SK-MEL-5 (cell line): ENCODE data around the gene QDPR. TPM values are rescaled to one million over a fixed set of nuclear protein-coding genes. Genes with fewer than 3 reads are reported as not detected.

Experiments
- DNase-seq: peaks from one replicate; pipeline ENCODE4 v3.0.0-alpha.2; 2016; ENCODE audit warnings: low read depth, low spot score
- in situ Hi-C: cut with HindIII; loops from 2 replicates; pipeline ENCODE4 v1.10.0; 2016; ENCODE audit warnings: low sequenced_read_pairs, high pct_unique_total_duplicates, low pct_unique_long_range_greater_than_20kb
- total RNA-seq: library from RNA; depleted of rRNA; stranded (reverse); fragments of >200 nt; shearing (Covaris generic); gene quantifications from 2 replicates; pipeline ENCODE4 v1.2.3, GENCODE V29; 2014

Gene QDPR
- total RNA-seq, 1 experiment from 2014 or later, result 37.9 TPM

DNA sequence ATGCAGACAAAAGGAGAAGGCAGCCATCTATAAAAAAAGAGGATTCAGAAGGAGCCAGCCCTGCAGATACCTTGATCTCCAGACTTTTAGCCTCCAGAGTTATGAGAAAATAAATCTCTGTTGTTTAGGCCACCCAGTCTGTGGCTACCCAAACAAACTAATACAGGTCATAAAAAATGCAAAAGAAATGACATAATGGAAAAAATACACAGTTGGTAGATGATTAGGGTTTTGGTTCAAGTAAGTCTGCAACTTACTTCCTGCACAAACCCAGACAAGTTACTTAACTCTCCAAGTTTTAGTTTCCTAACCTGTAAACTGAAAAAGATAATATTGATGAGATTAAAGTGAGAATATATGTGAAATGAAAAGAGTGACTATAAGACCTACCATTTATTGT lies 11.3 kb downstream of the QDPR start:
- no peak for DNase-seq
- in situ Hi-C loops, result no loop called here

DNA sequence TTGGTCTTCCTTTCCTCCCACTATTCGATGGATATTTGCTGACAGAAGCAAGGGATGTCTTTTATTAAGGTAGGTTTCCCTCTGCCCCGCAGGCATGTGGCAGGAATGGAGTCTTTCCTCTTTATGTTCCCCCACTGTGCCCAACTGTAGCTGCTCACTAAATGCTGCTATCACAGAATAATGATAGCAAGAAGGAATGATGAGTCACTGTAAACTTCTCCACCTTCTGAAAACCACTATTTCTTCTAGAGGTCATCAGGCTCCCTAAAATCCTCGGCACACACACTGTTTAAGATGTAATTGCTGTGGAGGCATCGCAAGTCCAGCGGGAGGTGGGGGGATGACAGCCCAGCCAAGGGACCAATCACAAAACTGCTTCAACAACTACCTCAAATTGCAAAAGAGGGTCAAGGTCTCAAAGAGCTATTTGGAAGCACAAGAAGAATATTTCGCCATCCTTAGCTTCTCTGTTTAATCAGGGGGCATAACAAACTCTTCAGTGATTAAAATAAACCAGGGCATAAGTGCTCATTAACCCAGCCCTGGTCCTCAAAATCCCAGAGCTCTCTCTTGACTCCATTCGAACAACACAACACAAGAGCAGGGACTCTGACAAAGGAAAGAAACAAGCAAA lies 13.9 kb downstream of the QDPR start:
- no peak for DNase-seq
- in situ Hi-C loops, result no loop called here

DNA sequence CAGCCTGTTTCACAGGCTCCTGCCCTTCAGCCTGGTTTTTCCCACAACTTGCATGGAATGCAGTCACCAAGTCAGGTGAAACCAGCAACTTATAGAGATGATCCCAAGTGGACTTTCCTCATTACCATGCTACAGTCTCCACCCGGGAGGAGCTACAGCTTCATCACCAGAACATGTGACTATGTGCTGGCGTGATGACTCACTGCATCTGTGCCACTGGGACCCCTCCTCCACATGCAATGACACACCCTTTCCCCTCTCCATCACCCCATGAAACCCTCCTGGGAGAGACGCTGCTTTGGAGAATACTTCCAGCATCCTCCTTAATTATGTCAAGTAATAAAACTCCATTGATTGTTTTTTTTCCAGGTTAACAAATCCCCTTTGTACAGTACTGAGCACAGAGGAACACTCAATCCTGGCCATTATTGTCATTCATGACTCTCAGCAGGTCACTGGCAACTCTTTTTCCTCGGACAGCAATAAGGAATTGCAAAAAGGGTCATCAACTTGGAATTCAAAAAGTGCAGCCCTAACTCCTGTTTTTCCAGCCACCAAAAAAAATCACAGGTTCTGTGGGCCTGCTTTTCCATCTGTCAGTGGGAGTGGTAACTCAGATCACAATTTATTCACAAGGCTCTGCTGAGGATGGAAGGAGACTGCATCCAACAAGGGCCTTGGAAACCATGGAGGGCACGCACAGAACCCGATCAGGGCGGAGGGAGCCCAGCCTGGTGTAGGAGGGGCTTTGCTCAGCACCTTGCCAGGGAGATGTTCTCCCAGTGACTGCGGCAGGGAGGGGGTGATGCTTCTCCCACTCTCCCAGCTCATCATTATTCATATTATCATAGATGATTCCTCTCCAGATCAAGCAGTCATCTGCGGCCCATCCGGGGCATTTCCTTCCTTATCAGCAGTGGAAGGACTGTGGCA lies 17.4 kb downstream of the QDPR start:
- in situ Hi-C loops, result no loop called here

GRCh38 chr4:17493619-17494018 lies 18.3 kb downstream of the QDPR start:
- peak; percentile 33 for DNase-seq
- in situ Hi-C loops, result no loop called here

More for the DNA sequence above, 17.4 kb downstream of the QDPR start:
- DNase-seq, result peak; percentile 94

GRCh38 chr4:17492876-17493275 lies 19.0 kb downstream of the QDPR start:
- in situ Hi-C loops, result no loop called here
- DNase-seq, result no peak

DNA sequence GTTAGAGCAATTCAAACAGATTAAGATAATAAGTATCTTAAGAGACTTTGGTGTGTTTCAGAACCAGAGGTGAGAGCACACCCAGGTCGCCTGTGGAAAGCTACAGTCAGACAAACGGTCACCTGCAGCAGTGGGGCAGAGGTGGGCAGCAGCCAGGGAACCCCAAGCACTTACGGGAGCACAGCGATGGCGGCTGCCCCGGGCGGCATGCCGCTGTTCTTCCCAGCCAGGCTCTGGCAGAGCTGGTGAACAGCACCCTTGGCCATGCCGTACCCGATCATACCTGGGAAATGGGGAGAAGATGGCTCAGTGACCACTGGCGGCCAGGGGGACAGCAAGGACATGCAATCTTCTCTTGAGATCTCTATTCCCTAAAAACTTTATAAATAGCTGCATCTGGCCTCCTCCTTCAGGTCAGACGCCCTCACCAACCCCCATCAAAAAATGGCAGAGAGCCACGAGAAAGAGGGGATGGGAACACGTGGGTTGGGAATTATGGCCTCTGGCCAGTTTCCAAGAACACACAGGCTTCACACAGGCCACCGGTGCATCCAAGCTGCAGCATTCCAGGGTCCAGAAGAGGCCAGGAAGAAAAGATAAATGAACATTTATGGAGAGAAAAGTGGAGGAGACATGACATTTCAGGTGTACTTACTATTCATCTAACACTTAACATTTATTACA lies 19.7 kb downstream of the QDPR start:
- DNase-seq, result peak; percentile 30
- in situ Hi-C loops, result no loop called here

- no peak for DNase-seq
- in situ Hi-C loops, result no loop called here
Observed at GRCh38 chr4:17491196-17491595, 20.7 kb downstream of the QDPR start.

DNA sequence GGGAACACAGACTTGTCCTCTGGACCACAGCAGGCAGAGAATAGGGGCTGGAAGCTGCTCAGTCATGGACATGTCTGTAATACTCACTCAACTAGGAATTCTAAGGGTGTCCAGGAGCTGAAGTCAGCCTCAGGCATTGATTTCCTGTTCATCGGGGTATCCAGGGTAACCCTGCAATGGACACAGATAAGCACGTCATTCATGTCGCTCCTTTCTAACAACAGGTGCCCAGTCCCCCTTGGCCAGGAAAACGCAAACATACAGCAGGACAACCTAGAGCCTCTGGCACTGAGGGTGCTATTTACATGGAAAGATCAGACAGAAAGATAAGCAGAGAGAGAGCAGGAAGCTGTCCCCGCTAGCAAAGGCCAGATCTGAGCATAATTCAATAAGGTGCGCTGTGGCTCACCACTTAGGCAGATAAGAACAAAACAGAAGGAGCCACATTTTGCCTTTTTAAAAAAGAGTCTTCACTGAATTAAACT lies 21.3 kb downstream of the QDPR start:
- in situ Hi-C loops, result no loop called here
- DNase-seq, result peak; percentile 21

GRCh38 chr4:17489721-17490120 lies 22.2 kb downstream of the QDPR start:
- peak; percentile 42 for DNase-seq
- in situ Hi-C loops, result no loop called here

GRCh38 chr4:17489123-17489522 lies 22.8 kb downstream of the QDPR start:
- in situ Hi-C loops, result no loop called here
- DNase-seq, result peak; percentile 97

DNA sequence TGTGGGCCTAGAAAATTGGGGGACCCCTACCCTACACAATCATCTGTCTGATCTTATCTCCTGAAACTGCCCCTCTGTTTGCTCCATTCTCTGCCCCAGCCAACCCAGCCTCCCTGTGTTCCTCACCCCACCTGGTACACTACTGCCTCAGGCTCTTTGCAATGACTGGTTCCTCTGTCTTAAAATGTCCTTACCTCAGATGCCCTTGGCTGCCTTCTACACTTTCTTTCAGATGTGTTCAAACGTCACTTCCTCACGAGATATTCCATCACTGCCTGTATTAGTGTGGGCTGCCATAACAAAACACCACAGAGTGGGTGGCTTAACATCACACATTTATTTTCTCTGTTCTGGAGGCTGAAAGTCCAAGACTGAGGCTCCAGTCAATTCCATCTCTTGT lies 29.2 kb downstream of the QDPR start:
- in situ Hi-C loops, result no loop called here

DNA sequence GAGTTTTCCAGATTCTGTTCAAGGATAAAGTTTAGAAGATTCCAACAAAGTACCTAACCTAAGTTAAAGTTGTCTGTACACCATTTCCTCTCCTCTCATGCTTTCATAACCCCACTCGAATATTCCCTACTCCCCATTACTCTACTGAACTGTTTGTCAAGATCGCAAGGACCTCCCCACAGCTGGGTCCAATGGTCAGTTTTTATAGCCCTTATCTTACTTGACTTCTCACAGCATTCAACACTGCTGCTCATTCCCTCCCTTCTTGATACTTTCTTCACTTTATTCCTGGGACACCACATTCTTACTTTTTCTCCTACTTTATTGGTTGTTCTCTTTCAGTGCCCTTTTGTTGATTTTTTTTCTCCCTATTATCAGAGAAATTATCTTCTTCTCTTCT lies 30.9 kb downstream of the QDPR start:
- no peak for DNase-seq
- in situ Hi-C loops, result no loop called here

More for the DNA sequence above, 29.2 kb downstream of the QDPR start:
- peak; percentile 93 for DNase-seq

GRCh38 chr4:17480210-17480927 lies 31.5 kb downstream of the QDPR start:
- in situ Hi-C loops, result no loop called here
- DNase-seq, result no peak

DNA sequence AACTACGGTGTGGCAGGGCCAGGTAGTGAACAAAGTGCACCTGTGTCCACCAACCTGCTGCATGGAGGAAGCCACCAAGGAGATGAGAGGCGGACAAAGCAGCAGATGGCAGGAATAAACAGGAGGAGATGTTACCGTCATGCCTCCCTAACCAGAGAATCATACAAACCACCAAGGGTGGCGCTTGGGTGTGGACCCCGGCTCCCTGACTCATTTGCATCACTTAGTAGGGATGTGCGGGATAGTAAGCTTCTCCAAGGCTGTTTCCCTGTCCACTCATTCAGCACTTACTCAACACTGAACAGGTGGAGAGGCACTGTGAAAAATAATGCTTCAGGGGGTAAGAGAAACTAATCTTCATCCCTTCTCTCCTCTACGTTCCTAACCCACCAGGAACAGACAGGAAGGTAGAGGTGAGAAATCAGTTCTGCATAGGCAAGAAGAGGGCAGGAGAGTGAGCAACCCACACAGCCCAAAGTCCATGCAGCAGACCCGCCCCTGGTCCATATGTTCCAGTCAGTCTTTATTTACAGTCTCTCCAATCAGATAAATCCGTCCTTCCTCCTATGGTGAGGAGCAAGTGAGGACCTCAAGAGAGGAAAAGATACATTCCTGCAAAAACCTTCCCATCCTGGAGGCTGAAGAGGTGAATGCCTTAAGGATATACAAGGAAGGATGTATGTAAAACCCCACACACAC lies 34.0 kb downstream of the QDPR start:
- in situ Hi-C loops, result no loop called here
- no peak for DNase-seq

DNA sequence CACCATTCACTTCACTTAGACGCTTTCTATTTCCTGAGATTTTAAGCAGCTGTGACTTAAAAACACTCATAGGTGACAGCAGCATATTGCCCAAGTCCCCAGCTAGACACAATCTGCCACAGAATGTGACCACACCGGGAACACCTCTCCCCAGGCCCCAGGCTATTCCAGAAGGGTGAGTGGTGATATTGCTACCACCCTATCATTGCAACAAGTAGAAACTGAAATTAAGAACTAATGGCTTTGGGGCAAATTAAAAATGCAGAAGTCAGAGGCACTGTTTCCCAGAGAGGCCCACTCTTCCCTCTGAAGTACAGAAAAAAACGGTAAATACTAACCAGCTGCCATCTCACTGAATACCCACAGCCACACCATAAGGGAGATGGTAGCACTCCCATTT lies 35.0 kb downstream of the QDPR start:
- DNase-seq, result no peak
- in situ Hi-C loops, result no loop called here

DNA sequence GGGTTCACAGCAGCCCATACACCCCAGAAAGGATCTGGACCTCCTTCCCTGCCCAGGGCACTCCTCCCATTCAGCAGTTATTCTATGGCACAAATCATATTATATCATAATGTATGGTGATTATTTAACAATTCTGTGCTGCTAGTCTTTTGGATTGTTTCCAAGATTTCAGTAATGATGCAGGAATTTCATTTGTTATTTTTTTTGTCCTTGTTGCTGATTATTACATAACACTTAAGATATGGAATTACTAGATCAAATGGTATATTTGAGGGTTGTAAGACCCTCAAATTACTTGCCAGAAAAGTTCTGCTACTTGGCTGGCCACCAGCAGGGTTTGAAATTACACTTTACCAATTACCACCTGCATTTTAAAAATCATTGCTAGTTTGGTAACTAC lies 36.4 kb downstream of the QDPR start:
- in situ Hi-C loops, result no loop called here
- no peak for DNase-seq
